GM18868 (cell line): ENCODE measurements around the gene PARN.
"Not testable (repeated sequence)": the region's sequence is repeated elsewhere in the genome, so short reads cannot be mapped to it uniquely, and the experiment has no call there.

Experiments
- ATAC-seq: cut with Tn5 transposase; IDR thresholded peaks from one replicate; pipeline ENCODE4 v1.9.1; 2021; ENCODE audit warnings: mild to moderate bottlenecking, moderate library complexity; ENCODE audit not compliant: unreplicated experiment

The PARN gene

GRCh38 chr16:14576069-14576468, 54.0 kb downstream of the PARN start:
- no peak for ATAC-seq

DNA sequence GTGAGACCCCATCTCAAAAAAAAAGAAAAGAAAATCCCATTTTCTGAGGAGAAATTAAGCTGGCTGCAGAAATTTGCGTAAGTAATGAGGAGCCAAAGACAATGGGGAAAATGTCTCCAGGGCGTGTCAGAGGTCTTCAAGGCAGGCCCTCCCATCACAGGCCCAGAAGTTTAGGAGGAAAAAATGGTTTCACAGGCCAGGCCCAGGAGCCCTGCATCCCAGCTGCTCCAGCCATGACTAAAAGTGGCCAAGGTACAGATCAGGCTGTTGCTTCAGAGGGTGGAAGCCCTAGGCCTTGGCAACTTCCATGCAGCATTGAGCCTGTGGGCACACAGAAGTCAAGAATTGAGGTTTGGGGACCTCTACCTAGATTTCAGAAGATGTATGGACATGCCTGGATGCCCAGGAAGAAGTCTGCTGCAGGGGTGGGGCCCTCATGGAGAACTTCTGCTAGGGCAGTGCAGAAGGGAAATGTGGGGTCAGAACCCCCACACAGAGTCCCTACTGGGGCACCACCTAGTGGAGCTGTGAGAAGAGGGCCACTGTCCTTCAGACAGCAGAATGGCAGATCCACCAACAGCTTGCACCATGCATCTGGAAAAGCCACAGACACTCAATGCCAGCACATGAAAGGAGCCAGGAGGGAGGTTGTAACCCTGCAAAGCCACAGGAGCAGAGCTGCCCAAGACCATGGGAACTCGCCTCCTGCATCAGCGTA, 55.2 kb downstream of the PARN start:
- ATAC-seq: not testable (repeated sequence)

DNA sequence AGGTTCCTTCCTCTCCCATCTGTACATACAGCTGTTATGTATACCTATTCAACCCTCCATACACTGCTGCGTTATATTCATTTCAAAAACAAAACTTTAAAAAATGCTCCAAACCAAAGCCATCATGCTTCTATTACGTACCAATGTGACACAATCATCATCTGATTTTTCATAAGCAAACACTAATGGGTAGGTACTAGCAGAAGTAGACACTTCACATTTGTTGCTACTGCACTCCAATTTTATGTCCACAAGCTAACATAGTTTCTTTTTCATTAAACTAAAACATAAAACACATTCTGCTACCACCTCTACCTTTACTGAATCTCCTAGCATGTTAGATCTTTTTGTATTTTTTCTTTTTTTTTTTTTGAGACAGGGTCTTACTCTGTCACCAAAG, 57.5 kb downstream of the PARN start:
- no peak for ATAC-seq

DNA sequence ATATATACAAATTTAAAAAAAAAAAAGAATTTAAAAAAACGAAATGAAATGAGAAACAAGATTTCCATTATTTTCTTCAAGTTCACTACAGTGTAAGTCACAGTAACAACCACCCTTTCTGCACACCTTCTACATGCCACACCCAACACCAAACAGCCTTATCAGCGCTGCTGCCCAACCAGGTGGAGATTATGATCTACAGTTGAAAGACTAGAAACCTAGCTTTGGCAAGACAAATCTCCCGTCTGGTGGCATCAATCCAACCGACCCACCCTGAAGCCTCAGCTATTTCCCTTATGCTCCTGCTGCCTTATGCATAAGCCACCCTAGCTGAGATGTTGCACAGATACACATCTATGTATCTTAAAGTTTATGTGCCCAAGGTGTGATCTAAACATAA, 60.8 kb downstream of the PARN start:
- no peak for ATAC-seq

DNA sequence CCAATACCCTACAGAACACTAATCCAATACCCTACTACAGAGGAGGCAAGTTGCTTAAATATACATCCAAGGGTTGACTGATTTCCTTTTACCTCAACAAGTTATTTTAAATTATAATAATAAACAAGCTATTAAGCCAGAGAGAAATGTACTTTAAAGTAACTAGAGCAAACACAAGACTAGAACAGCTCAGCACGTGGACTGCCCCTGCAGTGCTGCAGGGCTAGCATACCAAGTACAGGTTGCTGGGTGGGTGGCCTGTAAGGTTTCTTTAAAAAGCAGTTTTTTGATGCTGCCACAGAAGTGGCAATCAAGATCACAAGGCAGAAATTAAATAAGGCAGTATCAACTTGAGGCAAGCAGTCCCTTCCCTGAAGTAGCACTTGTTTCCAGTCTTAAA, 63.5 kb downstream of the PARN start:
- ATAC-seq: no peak

GRCh38 chr16:14565688-14566025, 64.4 kb downstream of the PARN start:
- ATAC-seq: no peak

- no peak for ATAC-seq
Measured at GRCh38 chr16:14564861-14565687, 65.0 kb downstream of the PARN start.

DNA sequence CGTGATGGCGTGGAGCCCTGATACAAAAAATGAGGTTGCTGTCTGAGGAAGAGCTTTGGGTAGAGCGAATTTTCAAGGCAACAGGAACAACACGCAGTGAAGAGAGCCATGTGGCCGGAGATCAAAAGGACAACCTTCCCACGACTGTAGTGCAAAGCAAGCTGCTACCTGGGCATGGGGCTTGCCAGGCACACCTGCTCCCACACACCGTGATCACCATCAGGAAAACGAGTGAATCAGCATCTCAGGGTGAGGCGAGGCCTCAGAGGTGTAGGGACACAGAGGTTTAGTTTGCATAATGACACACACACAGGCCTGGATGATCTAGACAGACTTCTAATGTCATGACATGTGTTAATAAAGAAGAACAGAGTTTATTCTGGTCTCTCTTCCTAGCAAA, 65.7 kb downstream of the PARN start:
- no peak for ATAC-seq

DNA sequence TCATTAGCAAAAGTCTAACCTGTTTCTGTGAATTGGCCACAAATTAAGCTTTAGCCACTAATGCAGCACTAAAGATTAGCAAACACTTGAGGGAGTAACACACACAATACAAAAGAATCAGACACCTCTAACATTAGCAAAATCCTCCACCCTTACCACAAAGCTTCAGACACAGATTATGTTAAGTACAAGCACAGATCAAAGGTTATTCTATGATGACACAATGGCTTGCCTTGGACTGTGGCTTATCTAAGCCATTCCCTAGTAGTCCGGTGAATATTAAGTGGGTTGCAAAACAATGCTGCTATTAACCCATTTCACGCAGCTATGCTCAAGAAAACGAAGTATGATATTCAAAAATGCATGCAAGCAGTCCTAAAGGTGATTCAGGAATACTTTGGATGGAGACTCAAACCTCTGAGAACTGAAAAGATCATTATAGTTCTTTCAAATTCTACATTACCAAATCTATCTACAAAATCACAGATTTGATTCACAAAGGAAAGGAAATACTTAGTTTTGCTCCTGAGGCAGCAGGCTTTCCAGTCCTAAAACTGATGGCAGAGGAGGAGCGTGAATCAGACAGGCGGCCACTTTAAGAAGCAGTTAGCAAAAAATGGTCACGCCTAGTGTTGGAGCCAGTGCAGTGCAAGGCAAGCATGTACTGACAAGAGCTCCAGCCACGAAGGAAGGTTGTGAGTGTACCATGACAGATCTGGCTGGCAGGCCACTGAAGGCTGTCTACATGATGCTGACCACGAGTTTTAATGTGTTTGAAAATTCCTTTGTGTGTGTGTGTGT, 67.2 kb downstream of the PARN start:
- ATAC-seq: no peak

DNA sequence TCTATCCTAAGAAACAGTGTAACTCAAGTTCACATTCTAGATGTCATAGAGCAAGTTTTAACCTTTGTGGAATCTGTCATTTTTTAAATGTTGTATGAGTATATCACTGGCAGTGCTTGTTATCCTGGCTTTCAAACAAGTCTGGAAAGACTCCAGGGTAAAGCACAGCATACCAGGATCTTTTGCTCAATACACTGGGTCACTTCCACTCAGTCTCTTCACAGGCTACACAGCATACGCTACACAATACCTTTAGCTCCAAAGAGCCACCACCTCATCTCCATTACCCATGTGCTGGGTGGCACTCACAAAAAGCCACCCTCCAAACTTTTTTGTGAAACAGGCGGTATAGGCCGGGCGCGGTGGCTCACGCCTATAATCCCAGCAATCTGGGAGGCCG, 69.5 kb downstream of the PARN start:
- ATAC-seq: no peak

DNA sequence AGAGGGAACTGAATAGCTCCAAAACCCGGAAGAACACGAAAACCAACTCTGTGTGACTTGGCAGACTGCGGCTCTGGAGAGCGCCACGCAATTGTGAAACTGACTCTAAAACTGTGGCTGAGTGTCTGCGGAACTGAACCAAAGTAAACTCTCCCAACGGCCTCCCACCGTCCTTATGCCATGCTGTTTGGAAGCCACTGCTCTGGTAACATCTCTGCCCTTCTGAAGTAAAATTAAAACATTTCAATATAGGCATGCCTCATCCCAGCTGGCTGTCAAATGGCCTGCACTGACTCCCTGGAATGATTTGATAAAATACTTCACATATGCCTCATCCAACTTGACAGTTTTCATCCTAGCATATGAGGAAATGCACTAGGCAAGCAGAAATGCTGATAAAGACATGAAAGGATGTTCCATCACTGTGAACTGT, 70.2 kb downstream of the PARN start:
- no peak for ATAC-seq

DNA sequence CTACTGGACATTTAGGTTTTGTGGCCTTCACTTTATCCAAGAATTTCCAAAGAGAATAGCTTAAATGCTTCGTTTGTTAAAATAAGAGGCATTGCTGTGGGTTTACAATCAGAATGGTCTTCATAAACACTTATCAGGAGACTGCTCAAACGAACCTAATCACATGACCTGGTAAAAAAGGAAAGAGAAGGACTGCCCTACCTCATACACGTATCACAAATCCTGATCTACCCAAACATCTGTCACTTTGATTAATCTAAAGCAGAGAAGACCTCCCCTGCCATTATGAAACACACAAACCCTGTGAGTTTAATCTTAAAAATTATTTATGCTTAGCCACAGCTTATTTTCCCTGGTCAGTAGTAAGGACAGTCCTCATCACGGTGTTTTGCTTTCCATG, 76.6 kb downstream of the PARN start:
- ATAC-seq: no peak

DNA sequence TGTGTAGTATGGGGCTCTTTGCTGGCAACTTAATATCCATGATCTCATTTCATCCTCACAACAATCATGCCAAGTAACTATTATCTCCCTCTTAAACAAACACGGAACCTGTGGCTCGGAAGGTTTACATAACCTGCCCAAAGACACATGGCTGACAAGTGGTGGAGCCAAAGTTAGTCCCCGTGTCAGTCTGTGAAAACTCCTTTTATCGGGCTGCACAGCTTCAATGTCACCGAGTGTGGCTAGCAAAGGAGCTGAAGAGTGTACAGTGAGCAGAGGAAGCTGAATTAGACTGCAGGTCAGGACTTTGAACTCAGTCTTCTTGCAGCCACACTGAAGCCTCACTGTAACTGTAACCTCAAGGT, 80.3 kb downstream of the PARN start:
- no peak for ATAC-seq

DNA sequence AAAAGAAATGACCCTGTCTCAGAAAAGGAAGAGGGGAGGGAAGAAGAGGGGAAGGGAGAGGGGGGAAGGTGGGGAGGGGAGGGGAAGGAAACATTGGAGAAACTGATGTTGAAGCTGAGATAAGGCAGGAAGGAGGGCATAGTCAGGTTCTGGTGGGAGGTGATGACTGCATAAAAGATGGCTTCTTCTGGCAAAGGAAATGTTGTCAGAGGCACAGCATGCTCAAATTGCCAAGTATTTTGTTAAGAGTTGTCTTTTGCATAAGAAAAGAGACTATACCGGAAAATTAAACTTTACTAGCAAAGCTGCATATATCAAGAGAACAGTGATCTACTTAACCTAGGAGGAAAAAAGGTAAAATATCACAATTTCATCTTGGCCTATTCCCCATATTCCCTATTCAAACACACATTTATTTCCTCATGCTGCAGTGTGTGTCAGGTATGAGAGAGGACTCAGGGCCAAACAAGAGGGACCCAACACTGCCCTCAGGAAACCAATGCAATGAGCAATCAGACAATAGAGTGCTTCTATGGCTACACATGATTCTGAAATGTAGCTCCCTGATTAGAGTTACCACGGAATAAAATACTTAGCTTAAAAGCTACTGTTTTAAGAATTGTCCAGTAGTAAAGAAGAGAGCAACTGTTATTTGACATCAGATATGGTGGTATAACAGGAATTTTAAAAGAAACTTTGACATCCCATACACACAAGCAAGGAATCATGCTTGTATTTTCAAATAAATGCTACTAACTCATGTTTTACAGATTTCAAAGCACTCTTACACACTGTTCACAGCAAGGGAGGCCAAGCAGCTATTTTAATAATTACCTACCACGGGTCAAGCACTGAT, 80.9 kb downstream of the PARN start:
- no peak for ATAC-seq

- ATAC-seq: no peak
Measured at GRCh38 chr16:14545346-14545884, 84.6 kb downstream of the PARN start.

- ATAC-seq: not testable (repeated sequence)
Measured at GRCh38 chr16:14544846-14545245, 85.2 kb downstream of the PARN start.

DNA sequence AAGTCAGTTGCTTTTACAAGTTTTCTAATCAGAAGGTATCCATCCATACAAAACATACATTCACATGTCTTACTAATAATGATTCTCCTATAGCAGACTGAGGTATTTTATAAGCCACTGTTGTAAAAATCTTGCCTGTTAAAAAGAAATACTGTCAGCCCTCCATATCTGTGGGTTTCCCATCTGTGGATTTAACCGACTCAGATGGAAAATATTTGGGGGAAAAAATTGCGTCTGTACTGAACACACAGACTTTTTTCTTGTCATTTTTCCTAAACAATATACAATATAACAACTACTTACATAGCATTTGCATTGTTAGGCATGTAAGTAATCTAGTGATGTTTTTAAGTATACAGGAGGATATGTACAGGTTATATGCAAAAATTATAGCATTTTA, 90.4 kb downstream of the PARN start:
- ATAC-seq: no peak

- no peak for ATAC-seq
Measured at GRCh38 chr16:14539156-14539555, 90.9 kb downstream of the PARN start.

- no peak for ATAC-seq
Measured at GRCh38 chr16:14538604-14539003, 91.5 kb downstream of the PARN start.

DNA sequence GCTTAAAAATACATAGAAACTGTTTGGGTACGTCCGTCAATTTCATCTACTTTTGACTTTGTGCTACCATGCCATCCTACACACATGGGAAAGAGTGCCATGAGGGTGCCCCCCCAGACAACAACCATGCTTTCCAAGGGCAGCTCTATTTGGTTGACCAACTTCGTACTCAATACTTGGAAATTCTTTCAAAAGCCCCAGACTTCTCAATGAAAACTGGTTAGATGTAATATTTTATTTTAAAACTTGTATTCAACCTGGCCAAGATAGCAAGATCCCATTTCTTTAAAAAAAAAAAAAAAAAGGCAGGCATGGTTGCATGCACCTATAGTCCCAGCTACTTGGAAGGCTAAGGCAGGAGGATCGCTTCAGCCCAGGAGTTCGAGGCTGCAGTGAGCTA, 98.4 kb downstream of the PARN start:
- ATAC-seq: no peak

GRCh38 chr16:14531101-14531500, 99.0 kb downstream of the PARN start:
- no peak for ATAC-seq
